Activated CD4-positive, alpha-beta T cell treated with anti-CD3 and anti-CD28 coated beads, Interleukin-2, amount 50 U/mL, for 16 hours (primary cell): Measurements from ENCODE around the gene ATXN7.

Experiments used
- DNase-seq: peaks from one replicate; pipeline ENCODE4 v3.0.0-alpha.2; 2020

ATXN7 gene, protein sequence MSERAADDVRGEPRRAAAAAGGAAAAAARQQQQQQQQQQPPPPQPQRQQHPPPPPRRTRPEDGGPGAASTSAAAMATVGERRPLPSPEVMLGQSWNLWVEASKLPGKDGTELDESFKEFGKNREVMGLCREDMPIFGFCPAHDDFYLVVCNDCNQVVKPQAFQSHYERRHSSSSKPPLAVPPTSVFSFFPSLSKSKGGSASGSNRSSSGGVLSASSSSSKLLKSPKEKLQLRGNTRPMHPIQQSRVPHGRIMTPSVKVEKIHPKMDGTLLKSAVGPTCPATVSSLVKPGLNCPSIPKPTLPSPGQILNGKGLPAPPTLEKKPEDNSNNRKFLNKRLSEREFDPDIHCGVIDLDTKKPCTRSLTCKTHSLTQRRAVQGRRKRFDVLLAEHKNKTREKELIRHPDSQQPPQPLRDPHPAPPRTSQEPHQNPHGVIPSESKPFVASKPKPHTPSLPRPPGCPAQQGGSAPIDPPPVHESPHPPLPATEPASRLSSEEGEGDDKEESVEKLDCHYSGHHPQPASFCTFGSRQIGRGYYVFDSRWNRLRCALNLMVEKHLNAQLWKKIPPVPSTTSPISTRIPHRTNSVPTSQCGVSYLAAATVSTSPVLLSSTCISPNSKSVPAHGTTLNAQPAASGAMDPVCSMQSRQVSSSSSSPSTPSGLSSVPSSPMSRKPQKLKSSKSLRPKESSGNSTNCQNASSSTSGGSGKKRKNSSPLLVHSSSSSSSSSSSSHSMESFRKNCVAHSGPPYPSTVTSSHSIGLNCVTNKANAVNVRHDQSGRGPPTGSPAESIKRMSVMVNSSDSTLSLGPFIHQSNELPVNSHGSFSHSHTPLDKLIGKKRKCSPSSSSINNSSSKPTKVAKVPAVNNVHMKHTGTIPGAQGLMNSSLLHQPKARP

GRCh38 chr3:63863150-63864007 lies at the start of gene ATXN7, which contains the start of gene THOC7:
Gene ATXN7 (plus strand): TSS chr3:63863867. CDS start chr3:63912599, 48,732 bp downstream.
Gene THOC7 (minus strand): TSS chr3:63863805. CDS start chr3:63863790, 15 bp downstream.
- DNase-seq: peak; percentile 64

GRCh38 chr3:63814237-63814636 lies 49.4 kb upstream of the ATXN7 start:
- DNase-seq: no peak

DNA sequence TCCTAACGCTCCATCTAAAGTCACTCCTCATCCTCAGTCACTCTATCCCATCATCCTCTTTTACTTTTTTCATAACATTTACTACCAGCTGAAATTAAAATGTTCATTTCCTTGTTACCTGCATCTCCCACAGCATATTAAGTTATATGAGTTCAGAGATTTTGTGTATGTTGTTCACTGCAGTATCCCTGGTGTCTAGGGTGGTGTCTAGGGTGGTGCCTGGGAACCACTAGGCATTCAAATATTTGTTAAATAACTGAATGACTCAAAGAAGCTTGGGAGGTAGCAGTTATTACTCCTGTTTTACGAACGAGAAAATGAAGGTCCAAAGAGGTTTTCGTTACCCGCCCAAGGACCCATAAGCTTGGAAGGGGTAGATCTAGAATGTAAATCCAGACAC lies 46.4 kb upstream of the ATXN7 start:
- DNase-seq: no peak

GRCh38 chr3:63818282-63819150 lies 45.2 kb upstream of the ATXN7 start:
- peak; percentile 58 for DNase-seq

GRCh38 chr3:63819151-63819398 lies 44.6 kb upstream of the ATXN7 start, which contains the start of gene C3orf49:
Gene C3orf49 (plus strand): TSS chr3:63819299. CDS start chr3:63819472, 173 bp downstream.
- no peak for DNase-seq

DNA sequence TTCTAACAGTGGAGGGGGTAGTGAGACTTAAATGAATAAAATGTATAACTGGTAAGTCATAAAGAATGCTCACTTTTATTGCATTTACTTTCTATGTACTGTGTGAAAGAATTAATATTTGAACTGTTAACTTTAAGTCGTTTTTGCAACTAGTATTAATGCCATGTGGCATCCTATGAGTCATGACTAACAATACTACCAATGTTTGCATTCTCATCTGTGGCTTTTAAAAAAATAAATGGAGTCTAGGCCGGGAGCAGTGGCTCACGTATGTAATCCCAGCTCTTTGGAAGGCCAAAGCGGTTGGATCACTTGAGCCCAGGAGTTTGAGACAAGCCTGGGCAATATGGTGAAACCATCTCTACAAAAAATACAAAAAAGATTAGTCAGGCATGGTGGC lies 39.4 kb upstream of the ATXN7 start:
- no peak for DNase-seq

- DNase-seq: no peak
Measured at GRCh38 chr3:63830526-63830925, 33.1 kb upstream of the ATXN7 start.

GRCh38 chr3:63832395-63832794 lies 31.3 kb upstream of the ATXN7 start:
- DNase-seq: no peak

GRCh38 chr3:63841704-63842103 lies 22.0 kb upstream of the ATXN7 start:
- DNase-seq: no peak

GRCh38 chr3:63842127-63842526 lies 21.5 kb upstream of the ATXN7 start:
- DNase-seq: no peak

DNA sequence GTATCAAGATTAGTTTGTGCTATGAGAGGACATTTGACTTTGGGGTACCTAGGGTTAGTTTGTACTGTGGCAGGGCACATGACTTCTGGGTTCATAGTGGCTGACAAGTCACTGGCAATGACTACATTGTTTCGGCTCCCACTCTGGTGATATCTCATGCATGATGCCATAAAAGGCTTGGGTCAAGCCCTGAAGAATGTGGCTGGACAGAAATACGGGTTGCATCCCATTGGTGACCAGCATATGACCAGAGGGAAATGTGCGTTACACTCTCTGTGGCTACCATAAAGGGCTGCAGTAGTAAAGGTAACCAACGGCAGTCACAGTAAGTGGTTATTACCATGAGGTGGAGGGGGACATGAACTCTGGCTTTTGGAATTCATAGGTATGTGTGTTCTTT lies 18.5 kb upstream of the ATXN7 start:
- DNase-seq: no peak

DNA sequence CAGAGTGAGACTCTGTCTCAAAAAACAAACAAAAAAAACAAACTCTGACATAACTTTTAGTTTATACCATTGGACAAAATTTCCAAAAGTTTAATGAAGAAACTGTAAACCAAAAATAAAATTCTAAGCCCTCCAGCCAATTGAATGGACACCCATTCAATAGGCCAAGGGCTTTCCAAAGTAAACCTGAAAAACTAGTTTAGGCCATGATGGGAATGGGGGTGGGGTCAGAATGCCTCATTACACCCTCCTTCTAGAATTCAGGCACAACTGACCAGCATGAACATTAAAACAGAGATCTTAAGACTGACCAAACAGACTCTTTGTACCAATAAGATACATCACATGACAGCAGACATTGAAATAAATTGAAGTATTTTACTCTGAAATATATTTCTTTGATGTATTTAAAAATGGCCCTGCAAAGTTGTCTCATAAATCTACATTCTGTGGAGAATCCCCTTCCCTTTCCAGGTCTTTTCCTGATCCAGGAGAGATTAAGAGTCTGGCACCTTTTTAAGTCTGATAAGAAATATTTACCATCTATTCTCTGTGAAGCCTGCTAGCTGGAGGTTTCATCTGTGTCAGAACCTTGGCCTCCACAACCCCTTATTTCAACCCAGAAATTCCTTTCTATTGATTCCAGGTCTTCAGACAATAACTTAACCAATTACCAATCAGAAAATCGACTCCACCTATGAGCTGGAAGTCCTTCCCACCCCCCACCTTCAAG lies 15.8 kb upstream of the ATXN7 start:
- DNase-seq: no peak

GRCh38 chr3:63849175-63849574 lies 14.5 kb upstream of the ATXN7 start:
- no peak for DNase-seq

- DNase-seq: no peak
Measured at GRCh38 chr3:63851287-63851686, 12.4 kb upstream of the ATXN7 start.

- no peak for DNase-seq
Measured at GRCh38 chr3:63853106-63853505, 10.6 kb upstream of the ATXN7 start.

- no peak for DNase-seq
Measured at GRCh38 chr3:63855333-63855940, 8.2 kb upstream of the ATXN7 start.

- DNase-seq: no peak
Measured at GRCh38 chr3:63857311-63857710, 6.4 kb upstream of the ATXN7 start.

- DNase-seq: no peak
Measured at GRCh38 chr3:63860776-63861175, 2.9 kb upstream of the ATXN7 start.

GRCh38 chr3:63861306-63861705 lies 2.4 kb upstream of the ATXN7 start:
- DNase-seq: no peak

- DNase-seq: no peak
Measured at GRCh38 chr3:63862804-63863149, 890 bp upstream of the ATXN7 start.
